RWPE1 (cell line): ENCODE results near the gene ATP12A.

Experiments used
- CTCF ChIA-PET: fragments of 350-600 bp; sonication (Branson Sonifier 250); formaldehyde crosslinking; extraction: SDS; loops from one replicate; lab custom pipeline; 2021; lab: Yijun Ruan, JAX
- POLR2A ChIA-PET: fragments of 400-600 bp; formaldehyde crosslinking; extraction: SDS; loops from one replicate; lab custom pipeline; 2020; ENCODE audit warnings: antibody characterized with exemption; ENCODE audit not compliant: low non-redundant PET; lab: Yijun Ruan, JAX
- DNase-seq: peaks from one replicate; pipeline ENCODE4 v3.0.0; 2012; ENCODE audit warnings: low spot score
- H3K27ac ChIP-seq: fragments of 450-650 bp; 2 replicates; pipeline ENCODE4 v1.5.1; 2017
- TF ChIP-seq, protein P1 (sequence below): fragments of 450-650 bp; conservative IDR thresholded peaks from 2 replicates; pipeline ENCODE4 v1.5.1; 2017; ENCODE audit warnings: low read depth, mild to moderate bottlenecking

ATP12A gene

DNA sequence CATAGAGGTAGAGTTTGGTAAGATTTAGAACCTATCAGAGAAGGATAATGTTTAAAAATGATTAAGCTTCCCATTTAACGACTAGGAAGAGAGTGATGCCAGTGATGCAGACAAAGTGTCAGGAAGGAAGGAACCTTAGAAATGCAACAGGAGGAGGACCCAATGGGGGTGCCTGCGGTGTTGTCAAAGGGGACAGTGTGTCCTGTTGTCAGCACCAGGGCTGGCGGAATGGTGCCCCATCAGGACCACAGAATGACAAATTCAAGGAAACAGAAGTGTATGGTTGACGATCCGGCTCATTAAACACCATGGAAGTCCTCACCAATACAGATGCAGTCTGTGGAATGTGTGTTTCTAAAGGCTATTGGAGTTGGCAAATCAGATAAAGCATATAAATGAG, 19.3 kb downstream of the ATP12A start:
- DNase-seq, result no peak
- POLR2A ChIA-PET, result no interaction called here
- CTCF ChIA-PET, result no interaction called here
- H3K27ac ChIP-seq, result no peak overlapping the region
- TF ChIP-seq, protein P1, sequence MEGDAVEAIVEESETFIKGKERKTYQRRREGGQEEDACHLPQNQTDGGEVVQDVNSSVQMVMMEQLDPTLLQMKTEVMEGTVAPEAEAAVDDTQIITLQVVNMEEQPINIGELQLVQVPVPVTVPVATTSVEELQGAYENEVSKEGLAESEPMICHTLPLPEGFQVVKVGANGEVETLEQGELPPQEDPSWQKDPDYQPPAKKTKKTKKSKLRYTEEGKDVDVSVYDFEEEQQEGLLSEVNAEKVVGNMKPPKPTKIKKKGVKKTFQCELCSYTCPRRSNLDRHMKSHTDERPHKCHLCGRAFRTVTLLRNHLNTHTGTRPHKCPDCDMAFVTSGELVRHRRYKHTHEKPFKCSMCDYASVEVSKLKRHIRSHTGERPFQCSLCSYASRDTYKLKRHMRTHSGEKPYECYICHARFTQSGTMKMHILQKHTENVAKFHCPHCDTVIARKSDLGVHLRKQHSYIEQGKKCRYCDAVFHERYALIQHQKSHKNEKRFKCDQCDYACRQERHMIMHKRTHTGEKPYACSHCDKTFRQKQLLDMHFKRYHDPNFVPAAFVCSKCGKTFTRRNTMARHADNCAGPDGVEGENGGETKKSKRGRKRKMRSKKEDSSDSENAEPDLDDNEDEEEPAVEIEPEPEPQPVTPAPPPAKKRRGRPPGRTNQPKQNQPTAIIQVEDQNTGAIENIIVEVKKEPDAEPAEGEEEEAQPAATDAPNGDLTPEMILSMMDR, result no peak

DNA sequence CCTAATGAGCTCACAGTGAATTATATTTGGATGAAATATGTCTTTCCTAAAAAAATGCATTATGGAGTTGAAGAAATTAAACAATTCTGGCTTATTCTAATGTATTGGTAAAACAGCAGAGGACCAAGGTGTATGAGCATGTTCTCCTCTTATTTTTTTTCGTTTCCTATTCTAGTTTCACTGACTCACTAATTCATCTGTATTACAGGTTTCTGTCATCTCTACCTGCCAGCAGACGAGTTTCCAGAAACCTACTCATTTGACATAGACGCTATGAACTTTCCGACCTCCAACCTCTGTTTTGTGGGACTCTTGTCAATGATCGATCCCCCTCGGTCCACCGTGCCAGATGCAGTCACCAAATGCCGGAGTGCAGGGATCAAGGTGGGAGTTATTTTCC, 20.3 kb downstream of the ATP12A start:
- ChIA-PET POLR2A (no interaction called here), CTCF (no interaction called here)
- TF ChIP-seq, protein P1, result no peak
- no peak overlapping the region for H3K27ac ChIP-seq
- DNase-seq, result no peak

DNA sequence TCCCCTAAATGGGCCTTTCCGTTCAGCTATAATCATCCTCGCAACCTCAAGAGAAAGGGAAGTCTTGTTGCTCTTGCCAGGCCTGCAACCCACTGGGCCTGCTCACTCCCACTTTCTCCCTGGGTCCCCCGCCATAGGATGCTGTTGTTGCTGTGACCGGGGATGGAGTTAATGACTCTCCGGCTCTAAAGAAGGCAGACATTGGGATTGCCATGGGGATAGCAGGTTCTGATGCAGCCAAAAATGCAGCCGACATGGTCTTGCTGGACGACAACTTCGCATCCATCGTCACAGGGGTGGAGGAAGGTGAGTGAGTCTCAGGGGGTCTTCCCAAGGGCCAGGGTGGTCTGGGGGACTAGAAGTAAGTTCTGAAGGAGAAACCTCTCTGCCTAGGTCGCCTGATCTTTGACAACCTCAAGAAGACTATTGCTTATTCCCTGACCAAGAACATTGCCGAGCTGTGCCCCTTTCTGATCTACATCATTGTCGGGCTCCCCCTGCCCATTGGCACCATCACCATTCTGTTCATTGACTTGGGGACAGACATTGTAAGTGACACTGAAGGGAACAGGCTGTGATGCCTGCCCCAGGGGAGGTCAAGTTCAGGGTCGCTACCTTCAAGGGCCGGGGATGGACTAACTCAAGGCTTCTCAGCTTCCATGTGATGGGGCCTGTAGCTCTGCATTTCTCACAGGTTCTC, 26.8 kb downstream of the ATP12A start:
- ChIA-PET CTCF (interaction anchor here (0.7 to 1.2 kb wide), 2 partner anchors 12 to 15 kb away, joined by 4 to 5 read pairs; no protein-coding TSS in a partner anchor), POLR2A (no interaction called here)
- H3K27ac ChIP-seq, result no peak overlapping the region
- TF ChIP-seq, protein P1, result no peak
- no peak for DNase-seq

DNA sequence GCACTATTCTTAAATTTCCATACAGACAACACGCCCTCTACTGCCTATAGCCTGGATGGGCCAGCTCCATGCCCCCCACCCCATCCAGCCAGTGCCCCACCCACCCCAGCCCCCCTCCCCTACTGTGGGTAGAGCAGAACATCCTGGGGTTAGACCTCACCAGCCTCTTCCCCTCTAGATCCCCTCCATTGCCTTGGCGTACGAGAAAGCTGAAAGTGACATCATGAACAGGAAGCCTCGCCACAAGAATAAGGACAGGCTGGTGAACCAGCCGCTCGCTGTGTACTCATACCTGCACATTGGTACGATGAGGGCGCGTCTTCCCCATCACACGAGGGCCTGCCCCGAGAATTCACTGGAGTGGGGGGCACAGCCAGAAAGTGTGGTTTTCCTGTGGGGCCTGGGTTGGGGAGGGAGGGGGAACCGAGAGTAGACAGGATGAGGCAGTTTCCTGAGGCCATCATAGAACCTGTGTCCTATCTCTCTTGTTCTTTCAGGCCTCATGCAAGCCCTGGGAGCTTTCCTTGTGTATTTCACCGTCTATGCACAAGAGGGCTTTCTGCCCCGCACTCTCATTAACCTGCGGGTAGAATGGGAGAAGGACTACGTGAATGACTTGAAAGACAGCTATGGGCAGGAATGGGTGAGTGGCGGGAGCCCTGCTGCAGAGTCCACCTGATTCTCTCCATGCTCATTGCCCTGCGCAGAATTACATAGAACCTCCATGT, 29.1 kb downstream of the ATP12A start:
- POLR2A ChIA-PET, result no interaction called here
- DNase-seq, result no peak
- CTCF ChIA-PET, result interaction anchor here (0.6 to 0.7 kb wide), 2 partner anchors 18 to 395 kb away, joined by 3 read pairs; no protein-coding TSS in a partner anchor
- no peak overlapping the region for H3K27ac ChIP-seq
- TF ChIP-seq, protein P1, result no peak

DNA sequence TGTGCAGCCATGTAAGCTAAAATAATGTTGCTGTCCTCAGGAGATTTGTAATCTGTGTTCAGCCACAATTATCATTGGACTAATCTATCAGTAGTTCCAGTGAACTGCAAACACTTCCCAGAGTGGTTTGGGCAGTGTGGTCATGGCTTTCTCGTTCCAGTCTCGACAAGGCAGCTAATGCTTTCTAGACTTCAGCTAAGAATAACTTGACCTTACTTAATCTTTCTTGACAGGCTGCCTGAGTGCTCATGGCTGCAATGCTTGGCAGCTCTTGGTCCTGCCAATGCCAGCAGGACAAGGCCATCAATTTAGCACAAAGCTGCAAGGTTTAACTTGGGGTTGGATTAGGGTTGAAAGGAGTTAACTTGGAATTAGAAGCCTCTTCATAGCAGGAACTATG, 32.8 kb downstream of the ATP12A start:
- CTCF ChIA-PET, result no interaction called here
- POLR2A ChIA-PET, result no interaction called here
- no peak for DNase-seq
- no peak overlapping the region for H3K27ac ChIP-seq
- TF ChIP-seq, protein P1, result no peak

DNA sequence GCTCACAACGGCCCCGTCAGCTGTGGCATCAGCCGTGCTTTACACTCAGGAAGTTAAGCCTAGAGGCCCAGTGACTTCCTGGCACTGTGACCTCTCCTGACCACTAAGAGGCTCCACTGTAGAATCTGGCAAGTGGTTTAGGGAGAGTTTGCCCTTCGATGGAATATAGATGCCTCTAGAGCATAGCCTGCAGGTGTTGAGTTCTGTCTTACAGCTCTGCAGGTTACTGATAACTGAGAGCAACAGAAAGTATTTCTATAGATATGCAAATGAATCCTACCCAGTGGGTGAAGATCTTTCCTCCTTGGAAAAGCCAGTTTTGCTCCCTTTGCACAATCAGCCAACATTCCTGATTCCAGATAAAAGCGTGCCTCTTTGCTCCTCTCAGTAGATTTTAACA, 35.8 kb downstream of the ATP12A start:
- H3K27ac ChIP-seq, result no peak overlapping the region
- DNase-seq, result no peak
- POLR2A ChIA-PET, result no interaction called here
- CTCF ChIA-PET, result interaction anchor here (1.5 kb wide), 1 partner anchor 12 kb away, joined by 3 read pairs; no protein-coding TSS in a partner anchor
- TF ChIP-seq, protein P1, result no peak
